HL-60 (cell line): ENCODE results near the gene LRRC49.

ENCODE experiments used
- DNase-seq, 2 experiments: peaks; one replicate each; pipeline ENCODE4 v3.0.0-alpha.2; 2010 to 2020; ENCODE audit warnings: low read depth in 1 of 2, low spot score in 1 of 2
- H3K27ac ChIP-seq: fragments of 250-450 bp; sonication (Bioruptor Pico); replicated peaks from 2 replicates; pipeline ENCODE4 v1.5.1; 2020; ENCODE audit warnings: mild to moderate bottlenecking, moderate library complexity
- H3K27me3 ChIP-seq: fragments of 250-450 bp; sonication (Bioruptor Pico); 2 replicates; pipeline ENCODE4 v1.5.1; 2021; ENCODE audit warnings: mild to moderate bottlenecking, moderate library complexity; ENCODE audit not compliant: insufficient read depth, poor library complexity, severe bottlenecking
- H3K4me3 ChIP-seq: replicated peaks from 2 replicates; pipeline ENCODE4 v1.5.1; 2011; ENCODE audit warnings: mild to moderate bottlenecking, control low read depth, low read length; ENCODE audit not compliant: insufficient read depth
- CTCF ChIP-seq: IDR thresholded peaks from one replicate; pipeline ENCODE4 v1.5.1; 2011; ENCODE audit warnings: low read length, control low read depth, inconsistent platforms; ENCODE audit not compliant: insufficient read depth
- GABPA ChIP-seq: IDR thresholded peaks from 2 replicates; pipeline ENCODE4 v1.6.1; 2012; ENCODE audit warnings: low read depth
- POLR2AphosphoS5 ChIP-seq: IDR thresholded peaks from 2 replicates; pipeline ENCODE4 v1.6.1; 2012; ENCODE audit warnings: low read depth
- REST ChIP-seq: IDR thresholded peaks from 2 replicates; pipeline ENCODE4 v1.6.1; 2012; ENCODE audit warnings: low read depth; ENCODE audit not compliant: insufficient replicate concordance
- SPI1 ChIP-seq: IDR thresholded peaks from 2 replicates; pipeline ENCODE4 v1.6.1; 2012; ENCODE audit warnings: low read depth, mild to moderate bottlenecking, borderline replicate concordance

Gene LRRC49

GRCh38 chr15:70954171-70954570 is 61.5 kb downstream of the LRRC49 start:
- Histone ChIP-seq H3K27me3 (peaks cover 3% of the 10 kb centered on the region), H3K27ac (no peak overlapping the region), H3K4me3 (no peak overlapping the region)
- no peak for DNase-seq
- TF ChIP-seq CTCF (no peak), POLR2AphosphoS5 (no peak), SPI1 (no peak), GABPA (no peak), REST (no peak)

- H3K4me3 ChIP-seq, result no peak overlapping the region
- DNase-seq, result no peak
- TF ChIP-seq POLR2AphosphoS5 (no peak), CTCF (no peak), GABPA (no peak), REST (no peak), SPI1 (no peak)
- H3K27me3 ChIP-seq, result peaks cover 3% of the 10 kb centered on the region
- H3K27ac ChIP-seq, result no peak overlapping the region
These were observed 62.1 kb downstream of the LRRC49 start for GRCh38 chr15:70954733-70955132.

GRCh38 chr15:70955151-70955550 is 62.5 kb downstream of the LRRC49 start:
- H3K4me3 ChIP-seq, result no peak overlapping the region
- TF ChIP-seq REST, result no peak
- no peak for TF ChIP-seq GABPA
- TF ChIP-seq POLR2AphosphoS5, result no peak
- no peak for DNase-seq
- no peak overlapping the region for H3K27ac ChIP-seq
- peaks cover 3% of the 10 kb centered on the region for H3K27me3 ChIP-seq
